ENCODE measurements around the gene C1orf87.

C1orf87 gene

DNA sequence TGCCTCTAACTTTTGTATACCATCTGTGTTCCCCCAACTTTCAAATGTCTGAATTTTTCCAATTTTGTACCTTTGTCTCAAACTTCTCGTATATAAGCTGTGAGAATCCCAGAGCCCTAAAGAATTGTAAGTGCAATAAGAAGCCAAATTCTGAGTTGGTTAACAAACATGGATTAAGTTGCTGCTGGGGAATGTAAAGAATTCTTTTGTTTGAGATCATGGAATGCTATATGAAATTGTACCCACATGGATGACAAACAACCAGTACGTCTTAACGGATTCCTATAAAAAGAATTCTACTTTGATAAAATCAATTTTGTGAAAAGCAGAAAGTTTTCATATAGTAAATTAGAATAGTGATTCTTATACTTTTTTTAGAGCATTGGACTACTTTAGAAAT is 74.6 kb downstream of the C1orf87 start:
- TF ChIP-seq ZNF274 (IDR thresholded peaks at IDR 0.05; ENCODE audit: low read depth, low read length) (no peak), YY1 (IDR thresholded peaks at IDR 0.05; ENCODE audit: insufficient read depth, insufficient read length) (no peak), SUZ12 (IDR thresholded peaks at IDR 0.05; ENCODE audit: extremely low read depth, insufficient read depth, insufficient read length) (no peak)
- Histone ChIP-seq H3K36me3 (ENCODE audit: insufficient read depth, insufficient read length, low read length) (no peaks in the 10 kb centered on the region), H3K9me3 (ENCODE audit: insufficient read depth, low read length) (no peaks in the 10 kb centered on the region; the same call in 1 of the 2 replicates), H3K4me3 (ENCODE audit: insufficient read length, low read depth) (no peak overlapping the region), H3K27me3 (ENCODE audit: insufficient read depth, insufficient read length) (no peaks in the 10 kb centered on the region), H3K9ac (ENCODE audit: insufficient read length, low read depth) (no peak overlapping the region), H3K4me1 (ENCODE audit: insufficient read depth, insufficient read length) (peaks cover 2% of the 10 kb centered on the region)
- no peak for DNase-seq (ENCODE audit: low read depth, low spot score)

DNA sequence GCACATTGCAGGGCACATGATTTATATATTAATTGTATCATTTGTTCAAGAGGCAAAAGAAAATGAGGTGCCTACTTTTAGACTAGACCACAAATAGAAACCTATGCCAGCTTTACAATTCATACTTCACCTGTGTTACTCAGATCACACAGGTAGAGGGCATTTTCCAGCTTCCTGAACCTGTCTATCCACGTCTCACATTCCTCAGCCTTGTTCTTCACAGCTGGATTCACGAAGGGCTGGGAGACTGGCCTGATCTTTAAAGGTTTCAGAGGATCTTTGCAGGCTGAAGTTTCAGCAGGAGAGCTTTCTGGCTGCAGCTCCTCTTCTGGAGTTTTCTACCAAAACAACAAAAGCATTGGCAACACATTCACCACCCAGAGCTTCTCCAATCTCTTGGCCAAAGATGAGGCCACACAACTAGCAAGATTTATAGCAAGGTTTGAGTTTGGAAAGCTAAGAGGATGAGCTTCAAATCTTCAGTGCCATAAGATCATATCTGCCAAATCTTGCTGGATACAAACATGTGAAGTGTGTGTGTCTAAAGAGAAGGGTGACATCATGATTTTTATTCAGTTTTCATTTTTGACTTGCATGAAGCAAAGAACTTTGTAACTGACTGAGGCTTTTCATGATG is 76.0 kb downstream of the C1orf87 start:
- TF ChIP-seq ZNF274 (IDR thresholded peaks at IDR 0.05; ENCODE audit: low read depth, low read length) (no peak), YY1 (IDR thresholded peaks at IDR 0.05; ENCODE audit: insufficient read depth, insufficient read length) (no peak), SUZ12 (IDR thresholded peaks at IDR 0.05; ENCODE audit: extremely low read depth, insufficient read depth, insufficient read length) (no peak)
- peak; percentile 42 for DNase-seq (ENCODE audit: low read depth, low spot score)
- H3K36me3 ChIP-seq (ENCODE audit: insufficient read depth, insufficient read length, low read length), result no peaks in the 10 kb centered on the region
- no peaks in the 10 kb centered on the region for H3K27me3 ChIP-seq (ENCODE audit: insufficient read depth, insufficient read length)
- H3K4me3 ChIP-seq (ENCODE audit: insufficient read length, low read depth), result no peak overlapping the region
- H3K9ac ChIP-seq (ENCODE audit: insufficient read length, low read depth), result no peak overlapping the region
- H3K4me1 ChIP-seq (ENCODE audit: insufficient read depth, insufficient read length), result peaks cover 2% of the 10 kb centered on the region
- no peaks in the 10 kb centered on the region; the same call in 1 of the 2 replicates for H3K9me3 ChIP-seq (ENCODE audit: insufficient read depth, low read length)

DNA sequence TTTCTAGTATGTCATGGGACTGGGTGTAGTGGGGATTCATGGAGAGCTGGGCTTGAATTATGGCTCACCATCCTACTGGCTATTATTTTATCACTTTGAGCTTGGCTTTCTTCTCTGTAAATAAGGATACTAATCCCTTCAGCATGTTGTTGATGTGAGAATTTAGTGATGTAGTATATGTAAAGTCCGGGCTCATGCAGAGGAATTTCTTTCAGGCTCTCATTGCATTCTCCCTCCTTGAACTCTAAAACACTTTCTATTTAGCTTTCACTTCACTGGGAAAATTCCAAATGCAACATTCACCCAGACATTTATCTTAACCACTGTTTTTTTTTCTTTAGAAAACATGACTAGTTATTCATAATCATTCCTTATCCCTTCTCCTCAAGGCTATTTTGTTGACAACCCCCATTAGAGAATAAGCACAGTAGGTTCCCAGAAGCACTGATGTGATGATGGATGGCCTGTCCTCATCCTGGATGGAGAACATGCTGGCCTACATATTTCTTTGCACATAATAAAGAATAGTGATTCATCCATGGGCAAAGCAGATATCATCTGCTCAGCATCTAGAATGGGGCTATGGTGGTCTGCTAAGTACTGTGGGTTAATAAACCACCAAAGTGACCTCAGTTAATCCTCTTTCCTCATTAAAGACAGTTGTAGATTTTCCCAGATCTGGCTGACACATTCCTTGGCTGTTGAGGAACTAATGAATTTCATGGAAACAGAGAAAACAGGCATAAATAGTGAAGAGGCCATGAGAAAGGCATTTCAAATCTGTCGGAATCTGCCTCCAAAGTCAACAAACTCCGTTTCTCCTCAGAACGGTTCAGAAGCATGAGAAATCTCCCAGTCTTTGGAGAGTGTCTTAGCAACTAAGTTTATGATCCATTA is 79.0 kb downstream of the C1orf87 start:
- Histone ChIP-seq H3K4me3 (ENCODE audit: insufficient read length, low read depth) (no peak overlapping the region), H3K9me3 (ENCODE audit: insufficient read depth, low read length) (no peaks in the 10 kb centered on the region), H3K9ac (ENCODE audit: insufficient read length, low read depth) (no peak overlapping the region), H3K4me1 (ENCODE audit: insufficient read depth, insufficient read length) (peaks cover 2% of the 10 kb centered on the region), H3K36me3 (ENCODE audit: insufficient read depth, insufficient read length, low read length) (no peaks in the 10 kb centered on the region), H3K27me3 (ENCODE audit: insufficient read depth, insufficient read length) (no peaks in the 10 kb centered on the region)
- no peak for DNase-seq (ENCODE audit: low read depth, low spot score)
- no peak for TF ChIP-seq ZNF274 (IDR thresholded peaks at IDR 0.05; ENCODE audit: low read depth, low read length)
- no peak for TF ChIP-seq SUZ12 (IDR thresholded peaks at IDR 0.05; ENCODE audit: extremely low read depth, insufficient read depth, insufficient read length)
- TF ChIP-seq YY1 (IDR thresholded peaks at IDR 0.05; ENCODE audit: insufficient read depth, insufficient read length), result no peak

DNA sequence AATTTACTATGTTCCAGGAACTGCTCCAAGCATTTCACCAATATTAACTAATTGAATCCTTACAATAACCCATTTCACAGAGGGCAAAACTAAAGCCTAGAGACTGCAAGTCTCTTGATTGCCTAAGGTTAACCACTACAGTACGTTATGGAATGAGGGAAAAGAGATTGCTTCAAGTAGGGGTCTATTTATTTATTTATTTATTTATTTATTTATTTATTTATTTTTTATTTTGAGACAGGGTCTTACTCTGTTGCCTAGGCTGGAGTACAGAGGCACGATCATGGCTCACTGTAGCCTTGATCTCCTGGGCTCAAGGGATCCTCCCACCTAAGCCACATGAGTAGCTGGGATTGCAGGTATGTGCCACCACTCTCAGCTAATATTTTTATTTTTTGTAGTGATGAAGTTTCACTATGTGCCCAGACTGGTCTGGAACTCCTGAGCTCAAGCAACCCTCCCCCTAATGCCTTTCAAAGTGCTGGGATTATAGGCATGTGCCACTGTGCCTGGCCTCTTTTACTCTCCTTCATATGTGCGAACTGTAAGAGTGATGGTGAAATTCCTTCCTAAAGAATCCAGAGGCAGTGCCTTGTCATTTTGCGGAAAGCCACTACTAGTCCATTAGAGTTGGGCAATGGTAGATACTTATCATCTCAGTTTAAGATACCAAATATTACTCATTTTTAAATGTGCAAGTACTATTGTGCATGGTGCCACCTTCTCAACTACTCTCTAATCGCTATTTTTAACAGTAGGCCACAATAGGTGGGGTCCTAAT is 81.3 kb downstream of the C1orf87 start:
- no peaks in the 10 kb centered on the region for H3K27me3 ChIP-seq (ENCODE audit: insufficient read depth, insufficient read length)
- no peaks in the 10 kb centered on the region for H3K36me3 ChIP-seq (ENCODE audit: insufficient read depth, insufficient read length, low read length)
- no peak overlapping the region for H3K9ac ChIP-seq (ENCODE audit: insufficient read length, low read depth)
- H3K4me1 ChIP-seq (ENCODE audit: insufficient read depth, insufficient read length), result no peaks in the 10 kb centered on the region
- no peak for TF ChIP-seq YY1 (IDR thresholded peaks at IDR 0.05; ENCODE audit: insufficient read depth, insufficient read length)
- no peak for TF ChIP-seq ZNF274 (IDR thresholded peaks at IDR 0.05; ENCODE audit: low read depth, low read length)
- TF ChIP-seq SUZ12 (IDR thresholded peaks at IDR 0.05; ENCODE audit: extremely low read depth, insufficient read depth, insufficient read length), result no peak
- no peak for DNase-seq (ENCODE audit: low read depth, low spot score)
- H3K9me3 ChIP-seq (ENCODE audit: insufficient read depth, low read length), result no peaks in the 10 kb centered on the region
- H3K4me3 ChIP-seq (ENCODE audit: insufficient read length, low read depth), result no peak overlapping the region

DNA sequence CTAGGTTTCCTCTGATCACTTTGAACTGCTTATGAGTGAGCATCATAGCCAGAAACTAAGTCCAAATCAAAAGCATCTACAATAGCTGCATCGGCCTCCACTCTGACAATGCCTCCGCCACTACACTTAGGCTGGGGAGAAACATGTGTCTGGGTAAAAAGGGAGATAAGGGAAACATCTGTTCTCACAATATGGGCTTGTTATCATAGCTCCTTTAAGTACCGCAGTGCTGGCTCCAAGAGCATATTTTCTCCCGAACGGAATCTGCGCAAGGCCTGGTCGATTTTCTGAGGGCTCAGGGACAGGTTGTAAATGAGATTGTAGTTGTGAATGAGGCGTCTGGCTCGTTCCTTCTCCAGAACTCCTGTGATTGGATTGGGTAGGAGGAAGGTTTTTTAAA is 83.1 kb downstream of the C1orf87 start:
- Histone ChIP-seq H3K4me1 (ENCODE audit: insufficient read depth, insufficient read length) (peaks cover 2% of the 10 kb centered on the region), H3K27me3 (ENCODE audit: insufficient read depth, insufficient read length) (no peaks in the 10 kb centered on the region), H3K4me3 (ENCODE audit: insufficient read length, low read depth) (no peak overlapping the region), H3K36me3 (ENCODE audit: insufficient read depth, insufficient read length, low read length) (no peaks in the 10 kb centered on the region), H3K9me3 (ENCODE audit: insufficient read depth, low read length) (no peaks in the 10 kb centered on the region), H3K9ac (ENCODE audit: insufficient read length, low read depth) (no peak overlapping the region)
- no peak for DNase-seq (ENCODE audit: low read depth, low spot score)
- no peak for TF ChIP-seq SUZ12 (IDR thresholded peaks at IDR 0.05; ENCODE audit: extremely low read depth, insufficient read depth, insufficient read length)
- no peak for TF ChIP-seq ZNF274 (IDR thresholded peaks at IDR 0.05; ENCODE audit: low read depth, low read length)
- no peak for TF ChIP-seq YY1 (IDR thresholded peaks at IDR 0.05; ENCODE audit: insufficient read depth, insufficient read length)

DNA sequence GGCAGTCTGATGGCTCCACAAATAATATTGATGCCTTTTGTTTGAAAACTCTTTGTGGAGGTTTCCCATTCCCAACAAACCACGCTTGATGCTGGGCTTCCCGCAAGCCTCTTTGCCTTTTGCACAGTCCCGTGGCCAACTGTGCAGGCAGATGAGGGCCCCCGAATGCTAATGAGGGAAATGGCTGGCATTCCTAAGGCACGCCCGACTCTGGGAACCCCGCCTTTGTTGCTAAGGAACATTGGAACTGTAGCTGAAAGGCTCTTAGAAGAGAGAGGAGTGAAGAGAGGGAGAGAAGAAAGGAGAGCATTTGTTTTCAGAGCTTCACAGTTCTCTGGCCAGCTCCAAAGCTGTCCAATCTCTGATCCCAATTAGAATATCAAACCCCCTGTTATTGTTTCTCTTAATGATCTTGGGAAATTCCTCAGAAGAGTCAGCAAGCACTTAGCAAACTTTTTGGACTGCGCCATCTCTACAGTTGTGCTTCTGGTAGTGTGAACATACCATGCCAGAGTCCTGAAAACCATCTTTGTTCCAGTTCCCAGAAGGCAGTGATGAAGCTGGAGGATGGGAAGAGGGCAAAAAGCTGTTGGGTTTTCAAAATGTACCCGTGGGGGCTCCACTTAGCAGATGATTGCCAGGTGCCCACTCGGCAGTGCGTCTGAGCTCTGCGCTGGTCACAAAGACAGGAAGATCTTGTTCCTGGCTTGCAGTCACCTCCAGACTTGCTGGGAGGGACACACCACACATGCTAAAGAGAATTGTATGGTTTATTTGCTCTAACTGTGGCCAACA is 86.9 kb downstream of the C1orf87 start:
- peak; percentile 76 for DNase-seq (ENCODE audit: low read depth, low spot score)
- Histone ChIP-seq H3K36me3 (ENCODE audit: insufficient read depth, insufficient read length, low read length) (no peaks in the 10 kb centered on the region), H3K4me1 (ENCODE audit: insufficient read depth, insufficient read length) (peaks cover 2% of the 10 kb centered on the region), H3K4me3 (ENCODE audit: insufficient read length, low read depth) (no peak overlapping the region), H3K9me3 (ENCODE audit: insufficient read depth, low read length) (no peaks in the 10 kb centered on the region), H3K27me3 (ENCODE audit: insufficient read depth, insufficient read length) (no peaks in the 10 kb centered on the region), H3K9ac (ENCODE audit: insufficient read length, low read depth) (no peak overlapping the region)
- TF ChIP-seq YY1 (IDR thresholded peaks at IDR 0.05; ENCODE audit: insufficient read depth, insufficient read length) (no peak), ZNF274 (IDR thresholded peaks at IDR 0.05; ENCODE audit: low read depth, low read length) (no peak), SUZ12 (IDR thresholded peaks at IDR 0.05; ENCODE audit: extremely low read depth, insufficient read depth, insufficient read length) (no peak)
